Activated CD4-positive, alpha-beta T cell treated with anti-CD3 and anti-CD28 coated beads, Interleukin-2, amount 10 ng/mL, durations not matched to agents 24 days and 14 days (primary cell): ENCODE data around the gene FAM110A. TPM values are rescaled to one million over a fixed set of nuclear protein-coding genes. Genes with fewer than 3 reads are reported as not detected.
"Not testable (repeated sequence)": the region's sequence is repeated elsewhere in the genome, so short reads cannot be mapped to it uniquely, and the experiment has no call there.

Experiments used
- DNase-seq: peaks from one replicate; pipeline ENCODE4 v3.0.0; 2022
- H3K27ac Mint-ChIP-seq: one replicate; pipeline ENCODE4 v1.8.0; 2022; ENCODE audit warnings: mild to moderate bottlenecking, mixed read lengths
- H3K27me3 Mint-ChIP-seq: one replicate; pipeline ENCODE4 v1.8.0; 2022; ENCODE audit warnings: mixed read lengths
- H3K36me3 Mint-ChIP-seq: one replicate; pipeline ENCODE4 v1.8.0; 2022; ENCODE audit warnings: low read depth, mild to moderate bottlenecking, mixed read lengths
- H3K4me1 Mint-ChIP-seq: one replicate; pipeline ENCODE4 v1.8.0; 2021; ENCODE audit warnings: mixed read lengths
- H3K4me3 Mint-ChIP-seq: one replicate; pipeline ENCODE4 v1.8.0; 2022; ENCODE audit warnings: mild to moderate bottlenecking, moderate library complexity, mixed read lengths
- H3K9me3 Mint-ChIP-seq: one replicate; pipeline ENCODE4 v1.8.0; 2021; ENCODE audit warnings: mixed read lengths
- intact Hi-C: fragments of 100-400 bp; cut with micrococcal nuclease; formaldehyde crosslinking; loops from one replicate; pipeline ENCODE4 v1.15.1; 2023
- total RNA-seq: library from RNA; stranded (reverse); gene quantifications from 2 replicates; pipeline ENCODE4 v1.2.3, GENCODE V29; 2022

FAM110A gene
- total RNA-seq, 1 donor from 2014 or later = 13.3 TPM

DNA sequence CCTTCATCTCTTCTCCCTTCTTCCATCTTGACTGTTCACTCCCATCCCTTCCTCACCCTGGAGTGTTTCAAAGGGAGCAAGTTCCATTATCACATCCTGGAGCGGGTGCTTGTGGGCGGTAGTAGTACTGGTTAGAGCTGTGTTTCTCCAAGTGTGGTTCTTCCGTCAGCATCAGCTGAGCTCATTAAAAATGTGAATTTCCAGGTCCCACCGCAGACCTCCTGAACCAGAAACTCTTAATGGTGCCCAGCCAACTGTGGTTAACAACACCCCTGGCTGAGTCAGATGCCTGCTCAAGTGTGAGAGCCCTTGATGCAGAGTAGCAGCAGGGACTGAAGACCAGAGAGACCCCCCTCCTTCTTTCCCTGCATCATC lies 58.2 kb downstream of the FAM110A start:
- H3K36me3 Mint-ChIP-seq = no peaks in the 10 kb centered on the region
- H3K4me1 Mint-ChIP-seq = no peaks in the 10 kb centered on the region
- intact Hi-C loops = no loop called here
- H3K4me3 Mint-ChIP-seq = no peak overlapping the region
- no peak for DNase-seq
- no peaks in the 10 kb centered on the region for H3K9me3 Mint-ChIP-seq
- H3K27me3 Mint-ChIP-seq = peaks cover 18% of the 10 kb centered on the region
- no peak overlapping the region for H3K27ac Mint-ChIP-seq

DNA sequence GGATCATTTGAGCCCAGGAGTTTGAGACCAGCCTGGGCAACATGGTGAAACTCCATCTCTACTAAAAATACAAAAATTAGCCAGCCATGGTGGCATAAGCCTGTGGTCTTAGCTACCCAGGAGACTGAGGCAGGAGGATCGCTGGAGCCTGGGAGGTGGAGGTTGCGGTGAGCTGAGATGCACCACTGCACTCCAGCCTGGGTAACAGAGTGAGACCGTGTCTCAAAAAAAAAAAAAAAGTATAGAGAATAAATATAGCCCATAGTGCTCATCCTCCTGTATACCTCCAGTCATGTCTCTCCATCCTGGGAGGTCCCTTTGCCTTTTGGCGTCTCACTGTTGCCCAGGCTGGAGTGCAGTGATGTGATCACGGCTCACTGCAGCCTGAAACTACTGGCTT lies 58.9 kb downstream of the FAM110A start:
- H3K4me3 Mint-ChIP-seq, H3K9me3 Mint-ChIP-seq, DNase-seq, H3K4me1 Mint-ChIP-seq, H3K27ac Mint-ChIP-seq, intact Hi-C loops, H3K36me3 Mint-ChIP-seq: not testable (repeated sequence)
- H3K27me3 Mint-ChIP-seq = peaks cover 20% of the 10 kb centered on the region

Other genes starting within 250 kb of the FAM110A start
- 0.12 TPM in 1 of 2 replicates, not detected in the other for gene TCF15, start 223.4 kb upstream of the FAM110A start, total RNA-seq
- gene SRXN1, start 180.5 kb upstream of the FAM110A start, total RNA-seq = 24.1 and 25.5 TPM in 2 replicates
- not detected in 2 replicates for gene SCRT2, start 157.9 kb upstream of the FAM110A start, total RNA-seq
- not detected in 2 replicates for gene SLC52A3, start 65.2 kb upstream of the FAM110A start, total RNA-seq
- gene ANGPT4, start 82.6 kb downstream of the FAM110A start, total RNA-seq = not detected in 2 replicates
- gene RSPO4, start 168.6 kb downstream of the FAM110A start, total RNA-seq = not detected in 2 replicates